ENCODE data around the gene RABGEF1.

RABGEF1 gene

GRCh38 chr7:66725843-66726242 lies 14.7 kb upstream of the RABGEF1 start:
- DNase-seq (ENCODE audit: low read depth): no peak
- in situ Hi-C loops (cut with HindIII; ENCODE audit: low sequenced_read_pairs): no loop called here
- TF ChIP-seq CTCF (IDR thresholded peaks at IDR 0.05; ENCODE audit: low read depth, low read length, missing control alignments): no peak
- no peak overlapping the region for H3K4me3 ChIP-seq (ENCODE audit: low read depth, low read length)

- TF ChIP-seq CTCF (IDR thresholded peaks at IDR 0.05; ENCODE audit: low read depth, low read length, missing control alignments): no peak
- no peak for DNase-seq (ENCODE audit: low read depth)
- in situ Hi-C loops (cut with HindIII; ENCODE audit: low sequenced_read_pairs): no loop called here
- H3K4me3 ChIP-seq (ENCODE audit: low read depth, low read length): no peak overlapping the region
These were observed 13.5 kb upstream of the RABGEF1 start for GRCh38 chr7:66727058-66727457.

GRCh38 chr7:66728571-66728970 lies 12.0 kb upstream of the RABGEF1 start:
- DNase-seq (ENCODE audit: low read depth): no peak
- TF ChIP-seq CTCF (IDR thresholded peaks at IDR 0.05; ENCODE audit: low read depth, low read length, missing control alignments): no peak
- in situ Hi-C loops (cut with HindIII; ENCODE audit: low sequenced_read_pairs): no loop called here
- no peak overlapping the region for H3K4me3 ChIP-seq (ENCODE audit: low read depth, low read length)

GRCh38 chr7:66729274-66729673 lies 11.3 kb upstream of the RABGEF1 start:
- in situ Hi-C loops (cut with HindIII; ENCODE audit: low sequenced_read_pairs): no loop called here
- H3K4me3 ChIP-seq (ENCODE audit: low read depth, low read length): no peak overlapping the region
- DNase-seq (ENCODE audit: low read depth): no peak
- no peak for TF ChIP-seq CTCF (IDR thresholded peaks at IDR 0.05; ENCODE audit: low read depth, low read length, missing control alignments)

GRCh38 chr7:66731986-66732385 lies 8.5 kb upstream of the RABGEF1 start:
- TF ChIP-seq CTCF (IDR thresholded peaks at IDR 0.05; ENCODE audit: low read depth, low read length, missing control alignments): no peak
- in situ Hi-C loops (cut with HindIII; ENCODE audit: low sequenced_read_pairs): no loop called here
- DNase-seq (ENCODE audit: low read depth): no peak
- H3K4me3 ChIP-seq (ENCODE audit: low read depth, low read length): no peak overlapping the region

GRCh38 chr7:66732439-66732838 lies 8.1 kb upstream of the RABGEF1 start:
- no peak for DNase-seq (ENCODE audit: low read depth)
- TF ChIP-seq CTCF (IDR thresholded peaks at IDR 0.05; ENCODE audit: low read depth, low read length, missing control alignments): no peak
- H3K4me3 ChIP-seq (ENCODE audit: low read depth, low read length): no peak overlapping the region
- in situ Hi-C loops (cut with HindIII; ENCODE audit: low sequenced_read_pairs): no loop called here

- in situ Hi-C loops (cut with HindIII; ENCODE audit: low sequenced_read_pairs): no loop called here
- TF ChIP-seq CTCF (IDR thresholded peaks at IDR 0.05; ENCODE audit: low read depth, low read length, missing control alignments): no peak
- H3K4me3 ChIP-seq (ENCODE audit: low read depth, low read length): no peak overlapping the region
- DNase-seq (ENCODE audit: low read depth): no peak
These were observed 6.5 kb upstream of the RABGEF1 start for GRCh38 chr7:66734006-66734405.

Measured in astrocyte of the cerebellum (primary cell).